K562 (cell line): Measurements from ENCODE around the gene TSR3.

ENCODE experiments used
- CEBPB ChIP-seq: fragments of 450-650 bp; IDR thresholded peaks from 2 replicates; pipeline ENCODE4 v1.6.1; 2016; ENCODE audit warnings: missing genetic modification characterization, missing compliant biosample characterization
- CHD4 ChIP-seq: fragments of 200-600 bp; sonication (generic); IDR thresholded peaks from 3 replicates; pipeline ENCODE4 v1.6.1; 2012; ENCODE audit warnings: low read depth, mild to moderate bottlenecking, mixed read lengths, low read length, inconsistent platforms; ENCODE audit not compliant: insufficient read depth, insufficient replicate concordance, poor library complexity, severe bottlenecking
- TF ChIP-seq, protein P1 (sequence below), 2 experiments: fragments of 450-650 bp; formaldehyde crosslinking in 1 of 2; IDR thresholded peaks; 2 replicates each; pipeline versions ENCODE4 v1.4.0 to v1.6.1; 2014 to 2020; ENCODE audit warnings: mild to moderate bottlenecking in 2 of 2, borderline replicate concordance in 1 of 2, low read depth in 1 of 2

DNA sequence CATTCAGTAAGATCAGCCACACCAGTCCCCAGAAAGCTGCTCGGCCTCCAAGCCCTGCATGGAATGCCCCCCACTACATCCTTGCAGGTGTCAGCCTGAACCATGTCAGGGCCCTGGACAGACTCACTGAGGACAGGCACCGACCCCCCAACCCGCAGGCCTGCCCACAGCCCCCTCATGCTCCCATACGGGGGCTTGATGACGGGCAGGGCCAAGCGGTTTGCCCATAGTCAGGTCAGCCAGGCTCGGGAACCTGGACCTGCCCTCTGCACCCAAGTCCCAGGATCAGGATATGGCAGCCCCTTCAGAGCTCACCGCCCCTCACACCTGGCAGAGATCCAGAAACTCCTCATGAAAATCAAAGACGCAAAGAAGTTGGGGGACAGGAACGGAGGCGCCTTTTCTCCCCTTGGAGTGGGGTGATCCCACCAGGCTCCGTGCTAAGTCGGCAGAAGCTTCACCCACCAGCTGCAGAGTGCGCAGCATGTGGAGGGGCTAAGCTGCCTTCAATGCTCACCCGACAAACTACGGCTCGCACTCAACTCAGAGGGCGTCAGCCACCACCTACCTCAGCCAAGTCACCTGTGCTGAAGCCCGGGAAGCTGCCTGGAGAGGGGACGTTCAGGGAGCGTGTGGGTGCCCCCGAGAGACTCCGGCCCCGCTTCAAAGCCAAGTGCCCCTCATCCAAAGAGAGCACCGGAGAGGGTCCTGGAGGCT is 26.6 kb upstream of the TSR3 start:
- TF ChIP-seq CEBPB (no peak), CHD4 (no peak)
- TF ChIP-seq, protein P1, sequence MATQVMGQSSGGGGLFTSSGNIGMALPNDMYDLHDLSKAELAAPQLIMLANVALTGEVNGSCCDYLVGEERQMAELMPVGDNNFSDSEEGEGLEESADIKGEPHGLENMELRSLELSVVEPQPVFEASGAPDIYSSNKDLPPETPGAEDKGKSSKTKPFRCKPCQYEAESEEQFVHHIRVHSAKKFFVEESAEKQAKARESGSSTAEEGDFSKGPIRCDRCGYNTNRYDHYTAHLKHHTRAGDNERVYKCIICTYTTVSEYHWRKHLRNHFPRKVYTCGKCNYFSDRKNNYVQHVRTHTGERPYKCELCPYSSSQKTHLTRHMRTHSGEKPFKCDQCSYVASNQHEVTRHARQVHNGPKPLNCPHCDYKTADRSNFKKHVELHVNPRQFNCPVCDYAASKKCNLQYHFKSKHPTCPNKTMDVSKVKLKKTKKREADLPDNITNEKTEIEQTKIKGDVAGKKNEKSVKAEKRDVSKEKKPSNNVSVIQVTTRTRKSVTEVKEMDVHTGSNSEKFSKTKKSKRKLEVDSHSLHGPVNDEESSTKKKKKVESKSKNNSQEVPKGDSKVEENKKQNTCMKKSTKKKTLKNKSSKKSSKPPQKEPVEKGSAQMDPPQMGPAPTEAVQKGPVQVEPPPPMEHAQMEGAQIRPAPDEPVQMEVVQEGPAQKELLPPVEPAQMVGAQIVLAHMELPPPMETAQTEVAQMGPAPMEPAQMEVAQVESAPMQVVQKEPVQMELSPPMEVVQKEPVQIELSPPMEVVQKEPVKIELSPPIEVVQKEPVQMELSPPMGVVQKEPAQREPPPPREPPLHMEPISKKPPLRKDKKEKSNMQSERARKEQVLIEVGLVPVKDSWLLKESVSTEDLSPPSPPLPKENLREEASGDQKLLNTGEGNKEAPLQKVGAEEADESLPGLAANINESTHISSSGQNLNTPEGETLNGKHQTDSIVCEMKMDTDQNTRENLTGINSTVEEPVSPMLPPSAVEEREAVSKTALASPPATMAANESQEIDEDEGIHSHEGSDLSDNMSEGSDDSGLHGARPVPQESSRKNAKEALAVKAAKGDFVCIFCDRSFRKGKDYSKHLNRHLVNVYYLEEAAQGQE (IDR thresholded peaks at IDR 0.05; ENCODE audit: borderline replicate concordance): no peak
- TF ChIP-seq, protein P1 (CRISPR knock-in tag; IDR thresholded peaks at IDR 0.05; ENCODE audit: low read depth): no peak
